NCI-H774 (cell line): Measurements from ENCODE around the gene ANO6.
"Not testable (repeated sequence)": the region's sequence is repeated elsewhere in the genome, so short reads cannot be mapped to it uniquely, and the experiment has no call there.

Experiments
- DNase-seq: peaks from one replicate; lab custom pipeline; 2025; lab: John Stamatoyannopoulos, UW

Gene ANO6, protein sequence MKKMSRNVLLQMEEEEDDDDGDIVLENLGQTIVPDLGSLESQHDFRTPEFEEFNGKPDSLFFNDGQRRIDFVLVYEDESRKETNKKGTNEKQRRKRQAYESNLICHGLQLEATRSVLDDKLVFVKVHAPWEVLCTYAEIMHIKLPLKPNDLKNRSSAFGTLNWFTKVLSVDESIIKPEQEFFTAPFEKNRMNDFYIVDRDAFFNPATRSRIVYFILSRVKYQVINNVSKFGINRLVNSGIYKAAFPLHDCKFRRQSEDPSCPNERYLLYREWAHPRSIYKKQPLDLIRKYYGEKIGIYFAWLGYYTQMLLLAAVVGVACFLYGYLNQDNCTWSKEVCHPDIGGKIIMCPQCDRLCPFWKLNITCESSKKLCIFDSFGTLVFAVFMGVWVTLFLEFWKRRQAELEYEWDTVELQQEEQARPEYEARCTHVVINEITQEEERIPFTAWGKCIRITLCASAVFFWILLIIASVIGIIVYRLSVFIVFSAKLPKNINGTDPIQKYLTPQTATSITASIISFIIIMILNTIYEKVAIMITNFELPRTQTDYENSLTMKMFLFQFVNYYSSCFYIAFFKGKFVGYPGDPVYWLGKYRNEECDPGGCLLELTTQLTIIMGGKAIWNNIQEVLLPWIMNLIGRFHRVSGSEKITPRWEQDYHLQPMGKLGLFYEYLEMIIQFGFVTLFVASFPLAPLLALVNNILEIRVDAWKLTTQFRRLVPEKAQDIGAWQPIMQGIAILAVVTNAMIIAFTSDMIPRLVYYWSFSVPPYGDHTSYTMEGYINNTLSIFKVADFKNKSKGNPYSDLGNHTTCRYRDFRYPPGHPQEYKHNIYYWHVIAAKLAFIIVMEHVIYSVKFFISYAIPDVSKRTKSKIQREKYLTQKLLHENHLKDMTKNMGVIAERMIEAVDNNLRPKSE

DNA sequence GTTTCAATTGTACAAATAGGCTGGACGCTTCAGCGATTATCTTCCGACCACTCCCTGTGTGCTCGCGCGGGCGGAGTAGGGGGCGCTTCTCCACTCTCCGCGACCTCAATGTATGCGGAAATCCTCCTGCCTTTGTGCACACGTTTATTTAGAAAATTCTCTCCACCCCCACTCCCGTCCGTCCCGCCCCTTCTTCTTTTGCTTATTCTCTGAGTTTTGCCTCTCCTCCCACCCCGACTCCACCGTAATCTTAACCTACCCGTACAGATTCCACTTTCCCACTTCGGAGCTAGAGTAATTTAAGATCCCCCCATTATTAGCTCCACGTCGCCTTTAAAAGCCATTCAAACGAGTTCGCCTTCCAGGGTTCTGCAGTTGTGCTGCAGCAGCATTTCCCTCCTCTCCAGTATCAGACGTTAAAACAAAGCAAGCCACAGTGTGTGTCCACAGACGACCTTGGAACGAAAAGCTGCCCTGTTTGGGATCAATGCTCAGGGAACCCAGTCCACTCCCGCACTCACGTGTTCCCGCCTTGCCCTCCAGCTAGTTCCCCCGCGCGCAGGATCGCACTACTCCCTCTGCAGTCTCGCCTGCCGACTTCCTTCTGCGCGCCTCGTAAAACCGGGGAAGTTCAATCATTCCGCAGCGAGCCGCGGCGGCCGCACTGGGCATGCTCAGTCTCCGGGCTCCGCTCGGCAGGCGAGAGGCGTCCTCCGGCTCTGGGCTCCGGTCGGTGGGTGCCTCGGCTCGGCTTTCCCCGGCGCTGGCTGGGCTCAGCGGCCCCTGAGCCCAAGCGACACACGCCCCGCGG lies at the start of gene ANO6:
Gene ANO6 (plus strand): TSS at position 677 of the 811 bp plus-strand sequence. CDS start 227 bp downstream, outside the sequence.
- peak; percentile 89 for DNase-seq

DNA sequence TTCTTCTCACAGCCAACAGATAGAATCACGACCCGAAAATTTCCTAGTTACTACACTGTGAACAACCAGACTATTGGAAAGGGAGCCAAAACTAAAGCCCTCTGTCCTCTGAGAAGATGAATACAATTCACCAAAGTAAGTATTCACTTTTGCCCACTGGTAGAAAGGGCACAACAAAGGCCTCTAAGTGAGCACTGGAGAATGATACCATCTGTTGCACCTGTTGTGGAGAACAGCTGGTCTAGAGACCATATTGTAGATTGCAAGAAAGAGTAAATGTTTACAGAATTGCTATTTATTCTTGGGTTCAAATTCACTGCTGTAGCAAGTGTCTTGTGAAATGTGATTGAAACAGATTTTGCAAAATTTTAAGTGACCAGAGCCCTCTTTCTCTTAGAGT lies 46.9 kb upstream of the ANO6 start:
- DNase-seq: peak; percentile 10

DNA sequence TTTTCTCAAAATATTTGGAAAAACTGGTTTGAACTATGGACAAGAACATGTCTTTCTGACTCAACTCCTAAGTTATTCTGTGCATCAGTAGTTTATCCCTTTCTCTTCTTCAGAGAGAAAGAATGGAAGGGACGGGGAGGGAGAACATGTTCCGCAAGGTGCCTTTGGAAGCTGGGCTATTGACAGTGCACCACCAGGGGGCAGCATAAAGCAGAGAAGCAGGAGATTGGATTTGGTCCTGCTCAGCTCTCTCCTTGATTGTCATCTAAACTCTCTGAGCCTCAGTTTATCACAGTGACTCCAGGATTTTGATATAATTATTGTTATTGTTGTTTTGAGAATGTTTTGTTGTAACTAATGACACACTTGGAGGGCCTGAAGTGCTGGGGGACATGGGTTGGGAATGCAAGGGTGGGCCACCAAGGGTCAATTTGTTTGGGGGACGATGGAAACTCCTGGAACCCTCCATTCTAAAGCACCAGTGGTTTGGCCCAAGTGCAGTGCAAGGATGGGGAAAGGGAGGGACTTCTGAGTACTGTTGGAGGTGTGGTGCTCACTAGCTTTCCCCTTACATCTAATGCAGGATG lies 45.3 kb upstream of the ANO6 start:
- peak; percentile 46 for DNase-seq

DNA sequence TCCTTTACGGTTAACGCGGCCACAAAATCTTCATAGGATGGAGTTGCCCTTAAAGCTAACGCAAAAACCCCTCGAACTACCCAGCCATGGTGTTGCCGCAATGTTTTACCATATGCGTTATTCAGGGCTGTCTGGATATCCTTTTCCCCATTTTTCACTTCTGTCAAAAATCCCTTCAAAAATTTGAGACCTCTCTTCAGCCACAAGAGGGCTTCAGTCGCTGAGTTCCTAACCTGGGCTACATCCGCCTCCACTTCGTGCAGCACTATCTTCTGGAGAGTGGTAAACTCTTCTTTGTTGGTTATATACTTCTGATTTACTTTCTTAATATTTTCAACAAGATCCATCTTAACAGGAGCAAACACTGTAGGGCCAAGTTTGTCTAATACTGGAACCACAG lies 42.6 kb upstream of the ANO6 start:
- DNase-seq: not testable (repeated sequence)

DNA sequence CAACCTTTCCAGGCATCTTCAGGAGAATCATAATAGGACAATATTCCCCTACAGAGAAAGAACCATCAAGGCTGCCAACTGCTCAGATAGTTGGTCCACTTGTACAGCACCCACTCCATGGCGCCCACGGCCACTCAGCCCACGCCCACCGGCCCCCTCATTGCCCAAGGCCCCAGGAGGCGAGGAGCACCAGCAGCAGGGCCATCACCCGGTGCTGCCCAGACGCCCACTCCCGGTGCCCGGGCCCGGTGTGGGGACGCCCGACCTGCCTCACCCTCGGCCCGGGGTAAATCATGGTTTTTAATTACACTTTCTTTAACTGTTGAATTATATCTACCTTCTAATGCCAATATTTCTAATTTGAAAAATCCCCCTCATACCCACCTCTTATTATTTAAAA lies 41.3 kb upstream of the ANO6 start:
- no peak for DNase-seq

DNA sequence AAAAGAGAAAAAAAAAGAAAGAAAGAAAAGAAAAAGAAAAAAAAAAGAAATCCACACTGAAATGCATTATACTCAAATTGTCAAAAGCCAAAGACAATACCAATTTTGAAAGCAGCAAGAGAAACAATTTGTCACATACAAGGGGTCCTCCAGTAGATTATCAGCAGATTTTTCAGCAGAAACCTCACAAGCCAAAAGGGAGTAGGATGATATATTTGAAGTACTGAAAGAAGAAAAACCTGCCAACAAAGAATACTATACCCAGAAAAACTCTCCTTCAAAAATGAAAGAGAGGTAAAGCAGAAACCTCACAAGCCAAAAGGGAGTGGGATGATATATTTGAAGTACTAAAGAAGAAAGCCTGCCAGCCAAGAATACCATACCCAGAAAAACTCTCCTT lies 37.1 kb upstream of the ANO6 start:
- DNase-seq: no peak

DNA sequence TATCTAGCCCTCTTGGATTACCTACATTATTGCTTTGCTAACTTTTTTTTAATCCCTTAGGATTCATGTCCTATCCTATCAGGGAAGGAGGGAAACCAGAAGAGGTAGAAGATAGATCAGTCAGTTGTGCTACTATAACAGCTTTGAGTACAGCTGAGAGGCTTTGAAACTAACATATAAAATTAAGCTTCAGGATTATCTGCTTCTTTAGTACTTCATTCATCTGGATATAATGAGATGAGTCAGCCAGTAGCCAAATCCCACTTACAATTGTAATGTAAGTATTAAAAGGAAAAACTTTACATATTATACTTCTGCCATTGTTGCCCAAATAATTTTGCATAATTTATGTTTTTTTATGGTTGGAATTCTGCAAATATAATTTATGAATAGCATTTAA lies 33.4 kb upstream of the ANO6 start:
- no peak for DNase-seq

DNA sequence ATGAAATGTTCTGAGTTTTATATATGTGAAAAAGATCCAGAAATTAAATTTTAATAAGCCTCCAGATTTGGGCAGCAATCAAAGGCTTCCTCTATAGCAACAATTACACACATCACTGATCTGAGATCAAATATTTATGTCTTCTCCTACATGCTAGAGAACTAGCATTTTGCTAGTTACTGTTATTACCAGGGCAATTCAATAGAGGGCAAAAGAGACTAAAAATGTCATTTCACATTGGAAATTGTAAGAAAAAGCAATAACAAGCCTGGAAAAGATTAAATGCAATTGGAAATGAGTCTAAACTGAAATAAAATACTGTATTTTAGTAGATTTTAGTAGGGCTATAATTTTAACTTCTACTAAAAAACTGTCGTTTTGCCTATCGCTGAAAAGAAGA lies 32.6 kb upstream of the ANO6 start:
- DNase-seq: no peak

DNA sequence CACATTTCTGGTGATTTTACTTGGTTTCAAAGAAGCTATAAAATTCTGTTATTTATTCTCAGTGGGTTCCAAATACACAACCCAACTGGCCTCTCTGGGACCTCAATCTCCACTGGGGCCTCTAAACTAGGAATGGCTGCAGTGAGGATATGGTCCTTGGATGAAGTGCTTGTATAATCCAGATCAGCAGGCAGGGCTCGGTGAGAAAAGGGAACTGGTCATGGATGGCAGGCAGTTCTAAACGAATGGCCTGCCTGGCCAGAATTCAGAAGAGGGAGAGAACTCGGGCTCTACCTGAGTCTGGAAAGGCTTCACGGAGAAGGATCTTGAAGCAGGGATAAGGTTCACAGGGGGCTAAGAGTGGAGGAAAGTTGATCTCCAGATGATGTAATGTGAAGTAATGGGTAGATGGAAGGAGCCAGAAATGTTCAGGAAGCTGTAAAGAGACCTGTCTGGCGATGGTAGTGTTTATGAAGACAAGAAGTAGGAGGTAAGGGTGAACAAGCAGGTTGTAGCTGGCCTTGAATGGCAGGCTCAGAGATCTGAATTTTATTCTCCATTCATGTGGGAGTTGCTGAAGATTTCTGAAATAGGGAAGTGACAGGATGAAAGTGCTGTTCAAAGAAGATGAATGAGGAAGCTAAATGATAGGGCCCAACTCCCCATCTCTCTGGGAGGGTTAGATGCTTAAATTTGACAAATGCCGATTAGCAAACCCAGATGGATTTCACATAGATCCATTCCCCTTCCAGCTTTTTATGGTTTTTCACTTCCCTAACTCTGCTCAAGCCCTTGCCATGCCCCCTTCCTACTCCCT lies 31.5 kb upstream of the ANO6 start:
- no peak for DNase-seq

DNA sequence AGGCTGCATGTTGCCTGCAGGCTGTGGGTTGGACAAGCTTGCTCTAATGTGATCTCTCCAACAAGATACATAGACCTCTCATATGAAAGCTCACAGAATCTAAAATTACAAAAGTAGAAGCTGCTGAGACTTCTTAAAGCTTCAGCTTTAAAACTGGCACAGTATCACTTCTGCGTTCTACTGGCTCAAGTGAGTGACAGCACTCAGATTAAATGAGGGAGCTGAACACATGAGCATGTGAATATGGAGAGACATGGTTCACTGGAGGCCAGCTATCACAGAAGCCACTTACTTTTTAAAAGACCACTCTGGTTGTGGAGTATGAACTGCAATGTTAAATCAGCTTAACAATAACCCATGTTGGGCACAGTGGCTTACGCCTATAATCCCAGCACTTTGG lies 29.1 kb upstream of the ANO6 start:
- DNase-seq: no peak

DNA sequence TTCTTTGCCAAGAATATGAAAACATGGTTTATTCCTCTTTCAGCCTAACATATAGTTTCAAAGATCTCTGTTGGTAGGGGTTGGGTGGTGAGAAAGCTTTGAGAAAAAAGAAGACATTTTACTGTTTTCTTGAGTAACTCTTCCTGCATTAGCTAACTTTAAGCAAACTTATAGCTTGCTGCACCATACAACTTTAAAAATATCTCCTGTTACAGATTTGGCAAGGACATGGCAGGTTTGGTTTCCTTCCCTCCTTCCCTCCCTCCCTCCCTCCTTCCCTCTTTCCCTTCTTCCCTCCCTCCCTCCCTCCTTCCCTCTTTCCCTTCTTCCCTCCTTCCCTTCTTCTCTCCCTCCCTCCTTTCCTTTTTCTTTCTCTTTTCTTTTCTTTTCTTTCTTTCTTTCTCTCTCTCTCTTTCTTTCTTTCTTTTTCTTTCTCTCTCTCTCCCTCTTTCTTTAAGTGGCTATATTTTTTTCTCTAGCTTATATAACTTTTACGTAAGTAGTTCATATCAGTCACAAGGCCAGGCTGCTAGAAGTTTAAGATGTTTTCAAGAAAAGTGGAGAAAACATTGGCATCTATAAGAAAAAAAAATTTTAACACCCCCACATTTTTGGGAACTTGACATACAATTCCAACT lies 26.0 kb upstream of the ANO6 start:
- DNase-seq: no peak

DNA sequence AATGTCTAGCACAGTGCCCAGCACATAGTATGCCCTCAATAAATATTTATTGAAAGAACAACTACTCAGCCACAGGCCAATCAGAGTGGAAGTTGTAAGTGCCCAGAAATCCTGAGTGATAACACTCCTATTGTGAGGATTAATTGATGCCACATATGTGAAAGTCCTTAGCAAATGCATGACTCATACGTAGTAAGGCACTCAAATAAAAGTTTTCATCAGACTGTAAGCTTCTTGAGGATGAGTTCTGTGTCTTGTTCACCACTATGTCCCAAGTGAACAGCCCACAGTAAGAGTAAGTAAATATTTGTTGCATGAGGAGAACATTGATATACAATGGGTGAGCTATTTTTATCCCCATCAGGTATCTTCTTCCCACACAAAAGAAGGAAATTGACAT lies 24.7 kb upstream of the ANO6 start:
- DNase-seq: no peak

DNA sequence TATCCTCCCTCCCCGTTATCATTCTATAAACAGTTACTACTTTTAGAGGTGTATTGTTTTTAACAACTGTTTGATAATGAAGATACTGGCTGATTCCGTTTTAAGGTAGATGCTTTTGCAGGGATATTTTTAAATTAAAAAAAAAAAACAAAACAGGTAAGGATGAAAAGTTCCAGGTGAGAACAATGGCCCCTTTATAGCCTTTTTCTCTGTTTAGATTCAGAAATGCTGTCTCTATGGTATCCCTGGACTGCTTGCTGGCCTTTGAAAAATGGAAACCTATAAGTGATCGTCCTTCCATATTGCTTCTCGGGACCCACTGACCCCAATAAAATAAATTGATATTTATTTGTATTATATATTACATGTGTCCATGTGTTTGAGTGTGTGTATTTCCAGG lies 23.2 kb upstream of the ANO6 start:
- DNase-seq: no peak

DNA sequence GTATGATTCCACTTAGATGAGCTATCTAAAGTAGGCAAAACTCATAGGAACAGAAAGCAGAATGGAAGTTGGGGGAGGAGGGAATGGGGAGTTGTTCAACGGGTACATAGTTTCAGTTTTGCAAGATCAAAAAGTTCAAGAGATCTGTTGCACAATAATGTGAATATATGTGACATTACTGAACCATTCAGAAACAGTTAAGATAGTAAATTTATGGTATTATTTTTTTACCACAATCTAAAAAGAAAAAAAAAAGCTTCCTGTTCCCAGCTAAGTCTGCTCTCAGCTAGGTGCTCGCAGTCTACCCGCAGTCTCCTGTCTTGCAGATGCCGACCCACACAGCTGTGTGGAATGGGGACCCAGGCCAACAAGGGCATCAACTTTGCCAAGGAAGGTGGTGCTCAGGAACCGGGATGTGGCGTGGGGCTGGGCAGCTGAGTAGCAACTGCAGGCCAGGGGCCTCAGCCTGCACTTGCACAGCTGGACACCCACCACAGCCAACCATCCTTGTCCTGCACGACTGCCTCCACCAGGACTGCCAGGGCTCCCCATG lies 15.3 kb upstream of the ANO6 start:
- no peak for DNase-seq

DNA sequence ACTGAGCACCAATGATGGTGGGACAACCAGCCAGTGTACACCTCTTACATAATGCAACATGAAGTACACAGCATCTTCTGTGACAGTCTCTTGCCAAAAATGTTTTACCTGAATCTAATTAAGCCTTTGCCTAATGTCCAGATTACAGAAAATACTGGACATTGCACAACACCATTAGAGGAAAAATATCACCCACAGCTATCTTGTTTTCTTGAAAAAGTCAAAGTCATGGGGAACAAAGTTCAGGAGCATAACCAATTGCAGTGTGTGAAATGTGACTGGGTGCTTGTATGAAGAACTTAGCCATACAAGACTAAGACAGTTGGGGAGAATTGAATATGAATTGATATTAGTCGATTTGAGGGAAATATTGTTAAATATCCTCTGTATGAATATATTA lies 12.1 kb upstream of the ANO6 start:
- no peak for DNase-seq

DNA sequence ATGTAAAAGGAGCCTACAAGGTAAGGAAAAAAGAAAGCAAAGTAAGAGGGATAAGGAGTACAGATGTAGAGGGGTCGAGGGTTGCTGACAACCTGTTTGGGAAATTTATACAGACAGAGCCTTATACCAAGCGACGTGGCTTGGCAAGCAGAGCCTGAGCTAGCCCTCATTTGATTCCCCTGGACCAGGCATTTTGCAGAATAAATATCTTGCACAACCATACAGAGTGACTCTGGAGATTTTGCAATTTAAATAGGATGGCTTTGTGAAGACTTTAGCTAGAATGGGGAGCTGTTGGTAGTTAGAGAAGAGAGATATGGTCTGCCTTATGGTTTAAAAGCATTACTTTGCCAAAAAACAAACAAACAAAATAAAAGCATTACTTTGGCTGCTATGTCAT lies 11.1 kb upstream of the ANO6 start:
- DNase-seq: no peak

DNA sequence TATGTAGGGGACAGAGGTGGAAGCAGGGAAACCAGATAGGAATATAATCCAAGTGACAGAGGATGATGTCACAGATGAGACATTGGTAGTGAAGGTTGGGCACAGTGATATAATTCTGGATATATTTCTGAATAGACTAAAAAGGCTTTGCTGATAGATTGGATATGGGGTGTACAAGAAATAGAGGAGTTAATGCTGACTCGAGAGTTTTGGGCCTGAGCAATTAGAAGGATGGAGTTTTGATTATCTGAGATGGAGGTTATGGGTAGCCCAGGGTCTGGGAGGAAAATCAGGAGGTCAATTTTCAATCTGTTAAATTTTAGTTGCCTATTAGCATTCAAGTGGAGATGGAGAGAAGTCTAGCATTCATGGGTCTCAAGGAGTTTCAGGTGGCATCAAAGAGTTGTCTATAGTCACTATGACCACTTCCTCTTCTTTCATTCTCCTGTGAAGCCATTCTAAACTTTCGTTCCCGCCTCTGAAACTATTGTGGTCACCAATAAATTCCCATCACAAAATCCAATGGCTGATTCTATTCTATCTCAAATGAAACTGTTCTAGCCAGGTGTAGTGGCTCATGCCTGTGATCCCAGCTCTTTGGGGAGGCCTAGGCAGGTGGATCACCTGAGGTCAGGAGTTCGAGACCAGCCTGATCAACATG lies 10.6 kb upstream of the ANO6 start:
- no peak for DNase-seq

DNA sequence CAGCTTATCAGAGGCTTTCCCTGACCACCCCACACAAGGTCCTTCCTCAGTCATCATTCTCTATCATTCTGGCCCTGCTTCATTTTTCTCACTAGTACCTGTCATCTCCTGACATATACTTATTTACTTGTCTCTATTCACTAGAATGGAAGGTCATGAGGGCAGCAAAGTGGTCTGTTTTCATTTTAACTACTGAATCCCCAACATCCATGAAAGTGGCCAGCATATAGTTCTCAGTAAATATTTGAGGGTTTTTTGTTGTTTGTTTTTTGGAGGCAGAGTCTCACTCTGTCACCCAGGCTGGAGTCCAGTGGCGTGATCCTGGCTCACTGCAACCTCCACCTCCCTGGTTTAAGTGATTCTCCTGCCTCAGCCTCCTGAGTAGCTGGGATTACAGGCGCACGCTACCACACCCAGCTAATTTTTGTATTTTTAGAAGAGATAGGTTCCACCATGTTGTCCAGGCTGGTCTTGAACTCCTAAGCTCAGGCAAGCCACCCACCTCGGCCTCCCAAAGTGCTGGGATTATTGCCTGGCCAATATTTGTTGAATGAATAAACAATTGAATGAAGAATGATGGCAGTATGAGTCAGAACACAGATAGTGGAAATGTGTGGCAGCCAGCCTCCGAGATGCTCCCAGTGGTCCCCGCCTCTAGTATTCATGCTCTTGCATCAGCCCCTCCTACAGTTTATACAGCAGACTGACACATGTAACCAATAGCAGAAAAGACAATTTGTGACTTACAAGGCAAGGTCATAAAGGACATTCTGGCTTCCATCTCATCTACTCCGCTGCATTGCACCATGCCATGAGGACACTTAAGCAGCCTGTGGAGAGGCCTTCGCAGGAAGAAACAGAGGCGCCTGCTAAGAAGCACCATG lies 7.0 kb upstream of the ANO6 start:
- DNase-seq: no peak

DNA sequence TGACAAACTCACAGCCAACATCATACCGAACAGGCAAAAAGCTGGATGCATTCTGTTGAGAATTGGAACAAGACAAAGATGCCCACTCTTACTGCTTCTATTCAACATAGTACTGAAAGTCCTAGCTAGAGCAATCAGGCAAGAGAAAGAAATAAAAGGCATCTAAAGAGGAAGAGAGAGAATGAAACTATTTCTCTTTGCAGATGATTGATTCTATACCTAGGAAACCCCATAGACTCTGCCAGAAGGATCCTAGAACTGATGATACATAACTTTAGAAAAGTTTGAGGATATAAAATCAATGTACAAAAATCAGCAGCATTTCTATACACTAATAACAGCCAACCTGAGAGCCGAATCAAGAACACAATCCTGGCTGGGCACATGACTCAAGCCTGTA lies 6.1 kb upstream of the ANO6 start:
- no peak for DNase-seq
